Trophoblast cell (in vitro differentiated cells and primary cell): ENCODE results near the gene ELOA2.
"Not testable (repeated sequence)": the region's sequence is repeated elsewhere in the genome, so short reads cannot be mapped to it uniquely, and the experiment has no call there.

Source experiments
- DNase-seq, 2 donors: peaks; one replicate each; pipeline ENCODE4 v3.0.0-alpha.2; 2016
- H2AFZ ChIP-seq: 2 replicates; pipeline ENCODE4 v1.6.1; 2013; ENCODE audit warnings: low read length, moderate library complexity, mild to moderate bottlenecking; ENCODE audit not compliant: insufficient read depth, poor library complexity
- H2AK5ac ChIP-seq: 2 replicates; pipeline ENCODE4 v1.6.1; 2013; ENCODE audit warnings: mild to moderate bottlenecking, low read length
- H2BK120ac ChIP-seq: 2 replicates; pipeline ENCODE4 v1.6.1; 2013; ENCODE audit warnings: low read length, mild to moderate bottlenecking, moderate library complexity; ENCODE audit not compliant: insufficient read depth, poor library complexity
- H2BK12ac ChIP-seq: 2 replicates; pipeline ENCODE4 v1.6.1; 2013; ENCODE audit warnings: mild to moderate bottlenecking, low read length, moderate library complexity
- H2BK5ac ChIP-seq: 2 replicates; pipeline ENCODE4 v1.6.1; 2013; ENCODE audit warnings: low read length, low read depth, moderate library complexity, mild to moderate bottlenecking; ENCODE audit not compliant: poor library complexity
- H3K14ac ChIP-seq: 2 replicates; pipeline ENCODE4 v1.6.1; 2013; ENCODE audit warnings: mild to moderate bottlenecking, low read length
- H3K18ac ChIP-seq: 2 replicates; pipeline ENCODE4 v1.6.1; 2013; ENCODE audit warnings: mild to moderate bottlenecking, low read length
- H3K23ac ChIP-seq: 2 replicates; pipeline ENCODE4 v1.6.1; 2013; ENCODE audit warnings: low read length
- H3K27ac ChIP-seq: 2 replicates; pipeline ENCODE4 v1.5.1; 2013; ENCODE audit warnings: low read depth, mild to moderate bottlenecking, inconsistent platforms, low read length, moderate library complexity
- H3K27me3 ChIP-seq: 2 replicates; pipeline ENCODE4 v1.6.1; 2013; ENCODE audit warnings: inconsistent platforms, mild to moderate bottlenecking, low read length, moderate library complexity; ENCODE audit not compliant: insufficient read depth
- H3K36me3 ChIP-seq, 2 experiments: 1 replicate in 1 of 2; 2 replicates in 1 of 2; pipeline ENCODE4 v1.6.1; 2013; ENCODE audit warnings: low read length in 2 of 2, mild to moderate bottlenecking in 2 of 2, moderate library complexity in 1 of 2; ENCODE audit not compliant: insufficient read depth in 2 of 2, control insufficient read depth in 1 of 2
- H3K4ac ChIP-seq: 2 replicates; pipeline ENCODE4 v1.6.1; 2013; ENCODE audit warnings: low read depth, mild to moderate bottlenecking, low read length, moderate library complexity
- H3K4me1 ChIP-seq, 2 experiments: 1 replicate in 1 of 2; 2 replicates in 1 of 2; pipeline ENCODE4 v1.6.1; 2013; ENCODE audit warnings: low read length in 2 of 2, mild to moderate bottlenecking in 2 of 2, moderate library complexity in 1 of 2; ENCODE audit not compliant: insufficient read depth in 2 of 2, control insufficient read depth in 1 of 2
- H3K4me2 ChIP-seq: 2 replicates; pipeline ENCODE4 v1.6.1; 2013; ENCODE audit warnings: inconsistent platforms, mild to moderate bottlenecking, low read length, moderate library complexity
- H3K4me3 ChIP-seq: 2 replicates; pipeline ENCODE4 v1.5.1; 2013; ENCODE audit warnings: mild to moderate bottlenecking, low read depth, low read length, inconsistent platforms
- H3K79me1 ChIP-seq: one replicate; pipeline ENCODE4 v1.6.1; 2013; ENCODE audit warnings: low read length
- H3K79me2 ChIP-seq: 2 replicates; pipeline ENCODE4 v1.6.1; 2013; ENCODE audit warnings: low read length, mild to moderate bottlenecking; ENCODE audit not compliant: control insufficient read depth, insufficient read depth, poor library complexity
- H3K9ac ChIP-seq: 2 replicates; pipeline ENCODE4 v1.6.1; 2013; ENCODE audit warnings: mild to moderate bottlenecking, low read length
- H3K9me3 ChIP-seq: 2 replicates; pipeline ENCODE4 v1.6.1; 2013; ENCODE audit warnings: low read depth, mild to moderate bottlenecking, control low read depth, inconsistent platforms, low read length; ENCODE audit not compliant: insufficient read depth
- H4K12ac ChIP-seq: 2 replicates; pipeline ENCODE4 v1.6.1; 2013; ENCODE audit warnings: low read depth, mild to moderate bottlenecking, low read length, moderate library complexity
- H4K8ac ChIP-seq: 2 replicates; pipeline ENCODE4 v1.6.1; 2013; ENCODE audit warnings: low read depth, mild to moderate bottlenecking, low read length, moderate library complexity
- H4K91ac ChIP-seq: one replicate; pipeline ENCODE4 v1.6.1; 2013; ENCODE audit warnings: low read depth, mild to moderate bottlenecking, low read length, moderate library complexity
- WGBS: extraction: QIAGEN DNeasy Blood & Tissue Kit; methylation state at CpG from one replicate; pipeline ENCODE4 v1.1.7; 2013; ENCODE audit warnings: missing lambda C conversion rate; ENCODE audit not compliant: insufficient read length, insufficient coverage; ENCODE audit errors: extremely low coverage; 5-methylcytosine and 5-hydroxymethylcytosine counted together

Gene ELOA2

GRCh38 chr18:47036298-47036874, 965 bp upstream of the ELOA2 start:
- Histone ChIP-seq H3K27me3 (no peaks in the 10 kb centered on the region), H3K23ac (no peak overlapping the region), H3K27ac (no peak overlapping the region), H3K36me3 (no peaks in the 10 kb centered on the region), H2BK12ac (no peak overlapping the region), H2AFZ (no peak overlapping the region), H4K91ac (no peak overlapping the region), H3K18ac (no peak overlapping the region), H3K79me1 (no peaks in the 10 kb centered on the region), H4K12ac (no peak overlapping the region), H2AK5ac (no peak overlapping the region), H3K9ac (no peak overlapping the region), H3K9me3 (no peaks in the 10 kb centered on the region), H4K8ac (no peak overlapping the region), H3K4me2 (no peak overlapping the region), H3K4me3 (no peak overlapping the region), H2BK120ac (no peak overlapping the region), H3K4ac (no peak overlapping the region), H3K14ac (no peak overlapping the region), H3K79me2 (no peaks in the 10 kb centered on the region), H2BK5ac (no peak overlapping the region), H3K4me1 (no peaks in the 10 kb centered on the region)
- DNase-seq = peak in 1 of 2 donors; percentile 4
- no CpG with 5 or more reads among the region's 2 CpGs for WGBS

- not testable (repeated sequence) for H2BK120ac ChIP-seq, H4K12ac ChIP-seq, H3K23ac ChIP-seq, H4K91ac ChIP-seq, H3K14ac ChIP-seq, H3K4me2 ChIP-seq, H2BK5ac ChIP-seq, H3K9me3 ChIP-seq, H3K9ac ChIP-seq, H4K8ac ChIP-seq, H3K79me1 ChIP-seq, H3K27ac ChIP-seq, H3K79me2 ChIP-seq, H2AFZ ChIP-seq, H3K18ac ChIP-seq, H2AK5ac ChIP-seq, H3K27me3 ChIP-seq, H3K4me1 ChIP-seq, H3K36me3 ChIP-seq, DNase-seq, H3K4ac ChIP-seq, H2BK12ac ChIP-seq, H3K4me3 ChIP-seq
- no CpG with 5 or more reads among the region's 28 CpGs for WGBS
Measured at GRCh38 chr18:47034591-47034990, 830 bp downstream of the ELOA2 start.

GRCh38 chr18:47032945-47033344, 2.5 kb downstream of the ELOA2 start:
- Histone ChIP-seq H3K4me1 (no peaks in the 10 kb centered on the region), H3K18ac (no peak overlapping the region), H2AK5ac (no peak overlapping the region), H3K23ac (no peak overlapping the region), H2BK120ac (no peak overlapping the region), H3K27me3 (no peaks in the 10 kb centered on the region), H3K27ac (no peak overlapping the region), H3K14ac (no peak overlapping the region), H2BK5ac (no peak overlapping the region), H3K36me3 (no peaks in the 10 kb centered on the region), H3K4me2 (no peak overlapping the region), H4K8ac (no peak overlapping the region), H2BK12ac (no peak overlapping the region), H4K91ac (no peak overlapping the region), H3K79me1 (no peaks in the 10 kb centered on the region), H3K9me3 (no peaks in the 10 kb centered on the region), H3K4ac (no peak overlapping the region), H2AFZ (no peak overlapping the region), H4K12ac (no peak overlapping the region), H3K9ac (no peak overlapping the region), H3K79me2 (no peaks in the 10 kb centered on the region), H3K4me3 (no peak overlapping the region)
- WGBS = no CpG with 5 or more reads among the region's 19 CpGs
- DNase-seq = no peak

GRCh38 chr18:47030887-47031286, 4.5 kb downstream of the ELOA2 start:
- not testable (repeated sequence) for H3K9ac ChIP-seq, H3K4me2 ChIP-seq, H2AFZ ChIP-seq, H2AK5ac ChIP-seq, H4K91ac ChIP-seq, H2BK12ac ChIP-seq, H4K8ac ChIP-seq, H3K14ac ChIP-seq, H3K18ac ChIP-seq, H3K9me3 ChIP-seq, H3K4me1 ChIP-seq, H3K4ac ChIP-seq, H2BK5ac ChIP-seq, H3K79me1 ChIP-seq, DNase-seq, H3K23ac ChIP-seq, H3K4me3 ChIP-seq, H4K12ac ChIP-seq, H3K79me2 ChIP-seq, H3K27ac ChIP-seq, H2BK120ac ChIP-seq, H3K36me3 ChIP-seq, H3K27me3 ChIP-seq
- WGBS = no CpG with 5 or more reads among the region's 12 CpGs
